Stimulated activated CD8-positive, alpha-beta memory T cell treated with anti-CD3 and anti-CD28 coated beads, Interleukin-15, amount 100 ng/mL, for 24 hours (primary cell): ENCODE measurements around the gene NTN1.

Experiments
- DNase-seq: peaks from one replicate; pipeline ENCODE4 v3.0.0-alpha.2; 2020; ENCODE audit warnings: low read depth

The NTN1 gene

GRCh38 chr17:9162275-9162985, 141.1 kb downstream of the NTN1 start:
- no peak for DNase-seq

DNA sequence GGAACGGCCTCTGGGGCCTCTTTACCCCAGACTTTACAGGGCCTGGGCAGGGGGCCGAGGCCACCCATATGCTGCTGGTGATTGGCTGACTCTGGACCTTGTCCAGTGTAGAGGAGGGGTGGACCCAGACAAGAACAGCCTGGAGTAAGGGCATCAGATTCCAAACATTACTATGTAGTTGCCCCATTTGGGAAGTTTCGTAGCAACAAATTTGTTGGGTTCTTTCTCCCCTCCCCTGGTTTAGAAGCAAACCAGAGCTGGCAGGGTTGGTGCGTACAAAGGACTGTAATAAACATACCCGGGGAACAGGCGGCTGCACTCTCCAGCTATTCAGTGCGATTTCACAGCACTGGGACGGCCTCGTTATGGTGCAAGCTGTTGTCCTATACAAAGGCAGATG, 145.5 kb downstream of the NTN1 start:
- no peak for DNase-seq

DNA sequence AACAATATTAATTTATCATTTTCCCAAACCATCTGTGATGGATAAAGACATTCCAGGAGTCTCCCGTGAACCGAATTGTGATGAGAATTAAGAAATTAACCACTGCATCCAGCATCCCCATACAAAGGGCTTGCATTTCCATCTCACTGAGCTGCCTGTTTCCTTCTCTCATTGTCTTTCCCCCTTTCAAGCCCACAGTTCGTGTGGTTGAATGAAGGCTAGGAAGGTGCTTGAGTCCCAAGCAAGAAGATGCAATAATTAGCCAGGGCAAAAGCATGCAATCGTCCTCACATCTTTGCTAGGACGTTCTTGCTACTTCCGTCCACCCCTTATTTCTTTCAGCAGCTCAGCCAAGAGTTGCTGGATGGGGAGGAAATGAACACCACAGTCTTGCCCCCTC, 146.1 kb downstream of the NTN1 start:
- DNase-seq = no peak

GRCh38 chr17:9169116-9169515, 147.8 kb downstream of the NTN1 start:
- DNase-seq = no peak

DNA sequence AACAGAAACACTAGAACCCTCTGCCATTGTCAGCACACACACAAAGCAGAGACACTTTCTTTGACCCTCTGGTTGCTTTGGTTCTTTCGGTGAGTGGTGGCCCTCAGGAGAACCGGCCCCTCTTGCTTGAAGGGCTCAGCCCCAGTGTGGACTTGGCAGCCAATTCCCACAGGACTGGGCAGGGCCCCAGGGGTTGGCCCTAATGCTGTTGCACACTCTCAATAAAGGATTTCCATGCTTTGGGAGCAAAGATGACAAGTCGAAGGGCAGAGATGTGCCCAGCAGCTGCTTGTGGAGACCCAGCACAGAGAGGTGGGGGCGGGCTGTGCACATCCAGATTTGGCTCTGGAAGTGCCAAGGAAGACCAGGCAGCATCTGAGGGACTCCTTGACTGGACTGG, 149.0 kb downstream of the NTN1 start:
- no peak for DNase-seq

- no peak for DNase-seq
These were observed 149.5 kb downstream of the NTN1 start for GRCh38 chr17:9170853-9171252.

DNA sequence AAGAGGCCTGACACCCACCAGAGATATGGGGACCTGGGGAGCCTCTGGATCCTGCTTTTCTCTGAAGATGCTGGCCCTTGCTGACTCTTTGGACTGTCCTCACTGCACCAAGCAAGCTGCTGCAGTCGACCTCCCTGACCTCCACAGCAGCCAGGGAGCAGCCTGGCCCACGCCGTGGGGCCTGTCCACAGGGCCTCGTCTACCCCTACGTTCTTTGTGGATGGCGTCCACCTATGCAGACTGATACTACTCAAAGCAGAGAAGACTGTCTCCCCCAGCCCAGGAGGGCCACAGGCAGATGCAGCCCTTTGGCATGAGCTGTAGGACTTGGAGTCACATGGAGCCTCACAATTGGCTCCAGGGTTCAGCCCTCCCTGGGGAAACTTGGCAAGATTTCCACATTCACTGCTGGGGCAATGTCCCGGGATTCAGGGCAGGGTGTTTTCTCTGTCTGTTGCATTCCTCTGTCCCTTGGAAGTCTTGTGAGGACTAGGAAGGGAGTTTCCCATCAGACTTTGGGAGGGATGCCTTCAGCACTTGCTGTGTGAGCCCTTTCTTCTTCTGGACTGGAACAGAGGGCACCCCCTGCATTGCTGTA, 152.2 kb downstream of the NTN1 start:
- DNase-seq = no peak

DNA sequence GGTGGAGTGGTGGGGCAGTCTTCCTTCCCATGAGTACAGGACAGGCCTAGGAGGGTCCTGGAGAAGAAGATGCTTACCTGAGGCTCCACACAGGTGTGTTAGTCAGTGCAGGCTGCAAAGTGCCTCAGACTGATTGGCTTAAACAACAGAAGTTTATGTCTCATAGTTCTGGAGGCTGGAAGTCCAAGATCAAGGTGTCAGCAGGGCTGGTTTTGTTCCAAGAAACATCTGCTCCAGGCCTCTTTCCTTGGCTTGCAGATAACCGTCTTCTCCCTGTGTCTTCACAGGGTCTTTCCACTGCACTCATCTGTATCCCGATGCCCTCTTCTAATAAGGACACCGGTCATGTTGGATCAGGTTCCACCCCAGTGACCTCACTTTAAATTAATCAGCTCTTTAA, 153.0 kb downstream of the NTN1 start:
- no peak for DNase-seq

GRCh38 chr17:9174779-9175574, 153.7 kb downstream of the NTN1 start:
- DNase-seq = no peak

DNA sequence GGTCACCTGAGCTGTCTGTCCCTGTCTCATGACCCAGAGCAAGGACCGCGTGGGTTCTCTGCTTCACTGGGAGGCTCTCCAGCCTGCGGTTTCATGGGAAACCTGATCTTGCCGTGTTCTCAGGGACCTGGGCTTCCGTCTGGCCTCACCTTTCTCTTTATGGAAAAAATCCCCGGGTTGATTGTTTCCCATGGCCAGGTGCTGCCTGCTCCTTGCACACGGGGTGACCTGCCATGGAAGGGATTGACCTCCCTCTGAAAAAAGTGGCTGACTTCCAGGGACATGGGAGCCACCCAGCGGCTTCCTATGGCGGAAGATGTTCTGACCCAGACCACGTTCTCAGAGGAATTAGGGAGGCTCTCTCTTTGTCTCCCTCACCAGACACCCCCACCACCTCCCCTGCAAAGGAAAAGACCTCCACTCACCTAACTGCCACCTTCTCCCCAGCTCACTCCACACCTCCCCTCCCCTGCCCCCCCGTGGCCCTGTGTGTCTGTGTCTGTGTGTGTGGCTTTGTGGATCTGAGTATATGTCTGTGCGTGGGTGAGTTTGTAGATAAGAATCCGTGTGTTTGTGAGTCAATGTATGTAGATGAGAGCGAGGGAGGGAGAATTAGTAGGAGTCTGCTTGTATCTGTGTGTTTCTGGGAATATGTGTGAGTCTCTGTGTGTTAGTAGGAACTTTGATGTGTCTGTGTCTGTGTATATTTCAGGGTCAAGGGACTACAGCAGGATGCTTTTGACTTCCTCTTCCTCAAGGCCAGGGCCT, 154.6 kb downstream of the NTN1 start:
- no peak for DNase-seq

DNA sequence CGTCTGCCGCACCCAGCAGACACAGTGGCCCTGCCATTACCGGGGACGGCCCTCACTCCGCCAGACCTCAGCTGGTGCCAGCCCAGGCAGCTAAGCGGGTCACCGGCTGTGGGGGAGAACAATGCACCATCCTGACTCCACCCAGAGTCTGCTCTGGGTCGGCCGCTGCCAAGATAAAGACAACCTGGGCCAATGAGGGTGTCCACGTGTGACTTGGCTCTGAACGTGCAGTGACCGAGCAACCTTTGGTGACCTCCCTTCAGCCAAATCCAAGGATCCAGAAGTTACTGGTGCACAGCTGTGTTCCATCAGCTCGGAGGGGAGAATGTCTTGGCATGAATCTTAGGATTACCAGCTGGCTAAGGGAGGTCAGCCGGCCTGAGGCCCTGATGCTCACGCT, 155.9 kb downstream of the NTN1 start:
- no peak for DNase-seq

GRCh38 chr17:9178319-9178718, 157.0 kb downstream of the NTN1 start:
- no peak for DNase-seq

DNA sequence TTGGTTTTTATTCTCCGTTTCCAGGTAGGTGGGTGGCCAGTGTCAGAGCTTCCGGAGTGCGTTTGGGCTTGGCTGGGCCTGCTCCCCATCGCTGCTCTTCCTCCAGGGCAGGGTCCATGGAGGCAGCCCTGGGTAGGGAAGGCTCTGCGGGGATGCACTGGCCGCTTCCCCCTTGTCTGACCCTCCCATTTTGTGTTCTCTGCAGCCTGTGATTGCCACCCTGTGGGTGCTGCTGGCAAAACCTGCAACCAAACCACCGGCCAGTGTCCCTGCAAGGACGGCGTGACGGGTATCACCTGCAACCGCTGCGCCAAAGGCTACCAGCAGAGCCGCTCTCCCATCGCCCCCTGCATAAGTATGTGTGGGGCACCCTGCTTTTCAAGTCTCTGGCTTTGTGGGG, 158.3 kb downstream of the NTN1 start:
- no peak for DNase-seq

DNA sequence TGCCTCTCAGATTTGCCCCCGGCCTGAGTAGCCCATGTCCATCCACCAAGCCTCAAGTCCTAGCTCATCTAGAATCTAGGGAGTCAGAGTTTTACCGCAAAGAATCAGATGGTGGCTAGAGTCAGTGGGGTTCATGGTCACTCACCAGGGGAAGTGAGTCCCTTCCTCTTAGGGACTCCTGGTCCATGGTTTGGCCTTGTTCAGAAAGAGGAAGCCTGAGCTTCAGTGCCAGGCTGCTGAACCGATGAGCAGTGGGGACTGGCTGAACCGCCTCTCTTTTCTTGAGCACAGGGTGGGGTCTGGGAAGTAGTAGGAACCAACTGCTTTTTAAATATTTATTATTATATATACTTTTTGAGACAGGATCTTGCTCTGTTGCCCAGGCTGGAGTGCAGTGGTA, 160.3 kb downstream of the NTN1 start:
- no peak for DNase-seq

GRCh38 chr17:9183306-9183705, 162.0 kb downstream of the NTN1 start:
- no peak for DNase-seq

GRCh38 chr17:9185142-9185541, 163.8 kb downstream of the NTN1 start:
- DNase-seq = no peak

- DNase-seq = no peak
These were observed 164.5 kb downstream of the NTN1 start for GRCh38 chr17:9185688-9186284.

GRCh38 chr17:9187828-9188227, 166.5 kb downstream of the NTN1 start:
- no peak for DNase-seq

GRCh38 chr17:9188367-9188766, 167.1 kb downstream of the NTN1 start:
- no peak for DNase-seq

- no peak for DNase-seq
These were observed 168.6 kb downstream of the NTN1 start for GRCh38 chr17:9189870-9190269.

DNA sequence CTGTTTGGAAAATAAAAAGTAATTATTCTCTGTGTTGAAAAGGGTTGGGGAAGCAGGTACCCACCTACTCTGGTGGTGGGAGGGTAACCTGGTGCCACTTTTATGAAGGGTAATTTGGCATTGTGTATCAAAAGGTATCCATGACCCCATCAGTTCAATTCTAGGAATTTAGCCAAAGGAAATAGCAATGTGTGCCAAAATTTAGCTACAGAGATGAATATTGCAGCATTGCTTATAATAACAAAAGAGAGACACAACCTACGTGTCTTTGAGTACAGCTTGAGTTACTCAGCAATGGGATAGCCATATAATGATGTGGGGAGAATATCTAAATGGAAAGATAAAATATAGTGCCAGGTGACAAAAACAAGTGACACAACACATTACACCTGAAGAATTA, 170.7 kb downstream of the NTN1 start:
- DNase-seq = no peak

DNA sequence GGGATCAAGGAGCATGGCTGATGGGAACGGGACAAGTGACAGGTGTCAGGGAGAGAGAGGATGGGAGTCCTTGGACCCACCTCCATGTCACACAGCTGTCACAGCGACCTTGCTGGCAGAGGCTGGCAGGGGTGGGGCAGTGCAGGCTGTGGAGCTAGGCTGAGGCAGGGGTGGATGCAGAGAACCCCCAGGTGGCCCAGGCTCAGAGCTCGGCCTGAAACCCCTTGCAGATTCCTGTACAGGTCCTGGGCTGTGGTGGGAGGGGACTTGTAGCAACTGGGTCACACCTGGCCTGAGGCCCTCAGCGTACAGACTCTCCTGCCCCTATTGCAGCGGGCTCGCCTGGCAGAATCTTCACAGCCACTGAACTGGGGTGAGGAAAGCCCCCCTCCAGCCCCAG, 174.1 kb downstream of the NTN1 start:
- DNase-seq = no peak
